Stimulated activated CD8-positive, alpha-beta memory T cell treated with anti-CD3 and anti-CD28 coated beads, Interleukin-4, amount 100 ng/mL, for 1 hour (primary cell): ENCODE results near the gene HOXA5.

Experiments used
- DNase-seq, 2 donors: peaks; one replicate each; pipeline ENCODE4 v3.0.0-alpha.2; 2020; ENCODE audit warnings: low read depth in 2 of 2, low spot score in 1 of 2

HOXA5 gene

DNA sequence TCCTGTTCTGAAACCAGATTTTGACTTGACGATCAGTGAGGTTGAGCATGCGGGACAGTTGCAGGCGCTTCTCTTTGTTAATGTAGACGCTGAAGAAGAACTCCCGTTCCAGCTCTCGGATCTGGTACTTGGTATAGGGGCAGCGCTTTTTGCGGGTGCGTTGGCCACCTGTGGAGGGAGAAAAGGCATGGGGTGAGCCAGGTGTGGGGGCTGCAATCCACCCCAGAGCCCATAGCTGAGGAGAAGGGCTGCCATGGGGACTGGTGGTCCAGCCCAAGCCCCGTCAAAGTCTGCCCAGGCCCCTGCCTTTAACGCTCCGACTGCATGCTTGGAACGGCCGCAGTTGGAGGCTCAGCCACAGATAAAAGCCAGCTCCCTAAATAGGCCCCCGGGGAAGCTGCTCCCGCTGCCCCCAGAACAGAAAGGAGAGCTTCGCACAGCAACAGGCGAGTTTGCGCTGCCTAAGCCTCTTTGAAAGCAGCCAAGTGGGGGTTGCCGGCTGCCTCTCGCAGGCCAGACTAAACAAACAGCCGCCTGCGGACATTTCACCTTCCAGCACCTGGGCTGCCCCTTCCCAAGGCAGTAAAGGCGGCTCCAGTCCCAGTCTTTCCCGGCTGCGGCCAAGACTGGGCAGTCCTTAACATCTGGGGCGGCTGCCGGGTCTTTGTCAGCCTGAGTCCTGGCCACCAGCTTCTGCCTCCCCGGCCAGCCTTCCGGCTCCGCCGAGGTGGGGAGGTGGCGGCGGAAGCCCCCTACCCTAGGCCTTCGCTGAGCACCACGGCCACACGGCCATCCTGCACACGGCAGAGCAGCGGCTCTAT, 39.6 kb upstream of the HOXA5 start:
- DNase-seq: no peak

DNA sequence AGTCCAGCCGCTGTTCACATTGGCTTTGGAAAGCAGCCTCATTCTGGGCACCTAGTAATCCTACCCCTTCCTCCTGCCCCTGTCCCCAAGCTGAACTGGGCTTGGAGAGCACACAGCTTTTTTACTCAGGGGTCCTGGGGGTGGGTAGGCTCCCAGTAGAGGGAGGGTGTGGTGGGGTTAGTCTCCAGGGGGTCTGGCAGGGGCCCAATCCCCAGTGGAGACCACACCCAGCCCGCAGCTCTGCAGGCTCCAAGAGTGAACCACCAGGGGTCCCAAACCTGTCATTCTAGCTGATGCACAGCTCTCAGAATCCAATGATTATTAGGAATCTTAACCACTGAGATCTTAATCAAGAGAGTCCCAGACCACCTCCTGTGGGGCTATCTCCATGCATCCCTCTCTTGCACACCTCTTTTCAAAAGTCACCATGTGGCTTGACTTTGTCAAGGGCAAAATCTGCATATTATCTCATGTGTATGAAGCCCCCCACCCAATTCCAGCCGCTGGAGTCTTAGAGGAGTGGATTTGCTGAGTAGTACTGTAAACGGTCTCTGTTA, 38.9 kb upstream of the HOXA5 start:
- DNase-seq: no peak

DNA sequence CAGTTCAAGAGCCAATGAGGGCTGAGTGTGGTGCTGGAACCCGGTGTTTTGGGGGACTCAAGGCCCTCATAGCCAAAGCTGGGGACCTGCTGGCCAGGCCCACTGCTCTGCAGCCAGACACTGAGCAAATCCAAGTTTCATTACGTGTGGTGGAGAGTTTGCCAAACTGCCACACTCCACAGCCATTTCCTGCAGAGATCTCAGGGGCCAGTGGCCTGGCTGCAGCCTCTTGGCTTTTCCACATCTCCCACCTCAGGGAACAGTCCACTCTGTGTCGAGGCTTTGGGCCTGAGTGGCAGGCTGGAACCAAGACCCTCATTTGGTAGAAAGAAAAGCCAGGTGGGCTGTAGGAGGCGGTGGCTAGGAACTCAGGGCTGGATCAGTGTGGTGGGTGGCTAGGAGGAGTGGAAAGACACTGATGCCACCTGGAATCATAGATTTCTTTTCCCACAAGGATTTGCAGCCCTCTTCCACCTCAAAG, 38.4 kb upstream of the HOXA5 start:
- DNase-seq: no peak

DNA sequence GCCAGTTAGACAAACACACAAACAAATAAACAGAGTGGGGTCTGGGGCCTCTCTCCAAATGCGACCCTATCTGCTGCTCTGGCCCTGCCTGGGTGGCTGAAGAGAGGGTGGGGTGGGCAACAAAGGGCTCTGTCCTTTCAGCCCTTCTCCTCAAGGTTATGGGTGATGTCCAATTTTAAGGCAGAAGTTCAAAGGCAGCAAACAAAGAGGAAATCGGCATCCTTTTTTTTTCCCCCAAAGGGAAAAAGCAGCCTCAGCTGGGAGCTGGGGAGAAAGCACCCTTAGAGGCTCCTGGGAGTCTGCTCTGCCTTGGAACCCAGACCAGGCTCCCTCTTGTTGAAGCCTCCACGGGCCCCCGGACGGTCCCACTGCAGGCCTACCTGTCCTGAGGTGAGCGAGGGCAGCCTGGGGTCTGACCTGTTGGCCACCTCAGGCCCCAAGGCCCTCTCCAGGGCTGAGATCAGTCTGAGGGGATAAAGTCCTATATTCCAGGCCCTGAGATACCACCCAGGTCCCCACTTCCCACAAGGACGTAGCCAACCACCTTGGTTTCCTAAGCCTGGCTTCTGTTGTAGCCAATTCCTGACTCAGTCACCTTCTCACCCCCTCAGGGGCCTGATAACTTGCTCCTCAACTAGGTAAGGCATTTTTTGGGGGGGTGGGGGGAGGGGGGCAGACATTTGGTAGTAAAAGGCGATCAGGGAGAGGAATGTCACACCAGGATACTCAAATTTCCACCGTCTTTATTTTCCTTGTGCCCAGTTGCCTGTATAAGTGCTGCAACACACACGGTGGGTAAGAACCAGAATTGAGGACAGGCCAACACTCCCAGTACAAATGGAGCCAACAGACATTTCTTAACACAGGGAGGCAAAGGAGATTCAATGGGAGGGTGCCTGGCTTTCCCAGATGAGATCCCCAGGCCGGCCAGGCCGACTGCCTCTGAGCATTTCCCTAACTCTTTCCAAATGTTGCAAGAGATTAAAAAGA, 37.2 kb upstream of the HOXA5 start:
- DNase-seq: no peak

DNA sequence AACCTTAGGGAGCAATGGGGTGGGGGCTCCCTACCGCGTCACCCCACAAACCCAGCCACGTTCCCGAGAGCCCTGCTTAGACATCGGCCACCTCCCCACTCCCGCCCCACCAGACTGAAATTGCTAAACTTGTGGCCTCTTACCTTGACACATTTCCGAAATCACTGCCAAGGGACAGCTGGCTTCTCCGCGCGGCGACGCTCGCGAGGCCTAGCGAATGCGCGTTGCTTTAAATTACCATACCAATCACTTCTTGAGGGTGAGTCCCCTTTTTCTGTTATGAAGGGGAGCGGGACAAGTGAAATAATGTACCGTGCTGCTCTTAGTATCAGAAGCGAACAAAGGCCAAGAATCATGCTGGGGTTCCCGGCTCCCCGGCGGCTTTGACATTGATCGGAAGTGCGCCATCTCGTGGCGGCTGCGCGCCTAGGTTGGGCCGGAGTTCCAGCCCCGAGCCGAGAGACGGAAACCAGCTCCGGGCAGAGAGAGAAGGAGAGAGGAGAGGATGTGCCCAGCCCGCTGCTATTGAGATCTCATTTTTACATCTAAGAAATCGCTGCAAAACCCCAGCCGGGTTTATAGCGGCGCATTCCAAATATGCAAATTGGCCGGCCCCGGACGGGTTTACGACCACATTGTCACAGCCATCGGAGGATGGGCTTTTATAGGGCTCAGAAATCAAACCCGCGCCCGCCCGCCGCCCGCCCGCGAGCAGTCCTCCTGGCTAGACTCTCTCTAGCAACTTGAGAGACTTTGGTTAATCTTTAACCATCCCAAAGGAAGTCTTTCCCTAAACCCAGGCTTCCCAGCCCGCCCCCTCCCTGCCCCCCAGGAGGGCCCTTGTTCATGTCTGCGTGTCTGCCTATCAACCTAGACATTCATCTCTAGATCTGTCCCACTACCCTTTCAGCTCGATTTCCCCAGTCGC, 36.3 kb upstream of the HOXA5 start:
- DNase-seq: no peak

DNA sequence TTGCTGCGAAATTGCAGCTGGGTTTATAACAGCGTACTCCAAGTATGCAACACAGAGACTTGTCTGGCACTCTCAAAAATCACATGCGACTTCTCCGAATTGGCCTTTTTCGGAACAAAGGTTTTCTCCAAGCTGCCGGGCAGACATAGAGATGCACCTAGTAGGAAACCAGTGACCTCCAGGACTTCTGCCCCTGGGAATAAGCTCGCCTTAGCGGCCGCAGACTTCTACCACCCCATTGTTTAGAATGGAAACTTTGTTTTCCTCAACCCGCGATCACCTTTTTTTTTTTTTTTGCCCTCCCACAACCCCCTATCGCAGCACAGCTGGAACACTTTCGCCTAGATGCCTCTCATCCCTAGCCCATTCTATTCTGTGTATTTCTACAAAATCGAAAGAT, 35.5 kb upstream of the HOXA5 start:
- DNase-seq: no peak

DNA sequence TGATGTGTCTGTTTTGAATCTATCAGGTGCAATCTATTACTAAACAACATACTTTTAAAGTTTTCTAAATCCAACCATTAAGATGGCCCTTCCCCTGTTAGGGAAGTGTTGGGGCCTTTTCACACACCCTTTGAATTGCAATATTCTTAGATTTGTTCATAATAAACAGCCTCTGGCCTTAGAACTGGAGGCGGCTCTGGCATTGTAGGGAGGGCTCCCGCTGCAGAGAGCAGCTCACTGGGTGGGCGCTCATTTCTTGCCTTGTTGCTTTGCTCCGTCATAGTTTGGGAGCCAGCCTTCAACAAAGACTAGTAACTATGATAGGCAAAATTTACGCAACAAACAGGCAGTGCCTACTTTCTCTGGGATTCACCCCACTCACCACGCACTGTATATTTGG, 34.9 kb upstream of the HOXA5 start:
- DNase-seq: no peak

DNA sequence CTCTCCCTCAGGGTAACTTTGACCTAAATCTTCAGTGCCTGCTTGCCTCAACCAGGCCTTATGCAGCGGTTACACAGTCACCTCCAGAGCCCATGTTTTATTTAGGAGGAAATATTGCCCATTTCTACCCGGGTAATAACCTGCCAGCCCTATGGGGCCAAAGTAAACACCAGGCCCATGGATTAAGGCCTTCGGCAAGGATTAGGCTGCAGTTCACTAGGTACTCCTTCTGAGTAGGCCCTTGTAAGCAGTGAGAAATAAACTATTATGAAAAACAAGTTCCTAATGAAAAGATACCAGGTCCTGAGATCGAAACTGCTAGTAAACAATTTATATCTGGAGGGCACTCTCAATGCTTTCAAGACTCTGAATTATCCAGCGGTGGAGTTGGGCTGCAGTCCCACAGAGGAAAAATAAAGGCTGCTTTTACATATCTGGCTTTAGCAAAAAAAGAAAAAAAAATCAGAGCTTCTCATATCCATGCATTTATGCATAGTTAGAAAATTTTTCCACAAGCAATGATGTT, 34.4 kb upstream of the HOXA5 start:
- no peak for DNase-seq

DNA sequence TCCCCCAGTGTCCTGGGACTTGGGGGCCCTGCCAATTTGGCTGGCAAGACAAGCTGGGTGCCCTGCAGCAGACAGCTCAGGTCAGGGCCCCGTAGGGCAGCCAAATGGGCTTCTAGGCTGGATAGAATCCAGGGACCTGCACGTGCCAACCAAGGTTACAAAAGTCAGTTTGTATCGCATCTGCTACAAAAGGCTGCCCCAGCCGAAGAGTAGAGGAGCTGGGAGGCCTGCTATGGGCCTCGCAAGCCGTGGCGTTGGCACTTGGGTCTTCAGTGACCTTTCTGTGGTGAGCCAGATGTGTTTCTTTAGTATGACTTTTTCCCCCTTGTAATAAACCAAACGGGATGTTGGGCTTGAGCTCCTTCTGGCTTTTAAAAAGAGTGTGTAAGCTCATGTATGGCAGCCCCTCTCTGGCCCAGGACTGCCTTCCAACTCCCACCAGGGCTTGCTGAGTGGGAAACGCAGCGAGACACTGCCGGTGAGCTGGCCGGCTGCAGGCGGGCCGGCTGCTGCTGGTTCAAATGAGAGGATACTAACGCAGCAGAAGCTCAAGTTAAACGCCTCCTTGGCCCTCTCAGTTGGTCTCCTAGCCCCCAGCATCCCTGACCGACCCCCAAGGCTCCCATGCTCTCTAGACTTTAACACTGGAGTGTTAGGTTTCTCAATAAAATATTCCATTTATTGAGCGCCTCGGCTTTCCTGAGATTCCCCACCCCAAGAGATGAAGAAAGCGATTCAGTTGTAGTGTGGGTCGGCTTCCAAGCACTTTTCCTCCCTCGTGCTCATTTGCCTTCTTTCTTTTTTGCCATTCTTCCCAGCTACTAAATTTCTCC, 33.7 kb upstream of the HOXA5 start:
- DNase-seq: no peak

DNA sequence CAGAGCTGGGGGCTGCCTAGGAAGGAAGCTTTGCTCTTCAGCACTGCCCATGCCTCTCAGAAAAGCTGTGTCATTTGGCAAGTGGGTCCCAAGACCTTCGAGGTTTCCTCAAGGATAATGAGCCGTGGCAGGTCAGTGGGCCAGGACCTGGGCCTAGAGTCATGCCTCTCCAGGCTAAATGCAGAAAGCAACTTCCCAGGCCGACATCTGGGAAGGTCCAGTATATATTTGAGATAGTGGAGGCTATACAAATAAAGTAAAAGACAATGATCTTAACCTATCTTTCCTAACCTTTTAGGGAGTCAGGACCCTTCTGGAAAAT, 33.0 kb upstream of the HOXA5 start:
- no peak for DNase-seq

DNA sequence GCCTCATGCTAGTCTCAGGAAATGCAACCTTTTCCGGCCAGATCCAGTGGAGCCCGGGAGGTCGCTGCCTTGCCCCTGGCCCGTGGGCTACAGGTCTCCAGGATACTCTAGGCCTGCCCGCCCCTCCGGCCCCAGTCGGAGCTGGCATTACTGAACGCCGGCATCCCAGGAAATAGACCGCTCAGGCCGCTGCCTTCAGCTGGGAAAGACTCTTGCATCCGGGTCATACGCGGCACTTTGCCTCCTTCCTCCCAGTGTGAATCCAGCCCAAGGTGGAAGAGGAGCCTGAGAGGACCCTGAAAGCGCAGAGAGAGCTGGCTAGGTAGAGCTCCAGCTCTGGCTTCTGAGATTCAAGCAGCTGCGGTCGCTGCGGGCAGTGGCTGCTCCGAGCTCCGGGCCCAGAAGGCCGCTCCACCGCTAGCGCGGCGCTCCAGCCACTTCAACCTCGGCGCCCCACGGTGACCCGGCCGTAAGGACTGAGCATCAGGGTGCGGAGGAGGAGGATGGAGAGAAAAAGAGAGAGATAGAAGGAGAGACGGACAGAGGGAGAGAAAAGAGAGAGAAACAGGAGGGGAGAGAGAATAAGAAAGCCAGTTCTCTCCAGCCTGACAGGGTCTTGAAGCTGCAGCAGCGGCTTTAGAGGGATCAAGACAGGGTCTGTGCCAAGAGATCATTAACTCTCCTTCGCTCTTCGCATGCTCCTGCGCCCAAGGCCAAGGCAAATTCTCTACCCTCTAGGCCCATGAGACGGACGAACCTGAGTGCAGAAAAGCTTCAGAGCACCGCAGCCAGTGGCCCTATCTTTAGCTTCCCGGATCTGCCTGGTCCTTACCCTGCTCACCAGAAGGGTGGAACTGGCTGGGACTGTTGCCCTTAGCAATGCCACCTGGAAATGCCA, 32.4 kb upstream of the HOXA5 start:
- DNase-seq: no peak

DNA sequence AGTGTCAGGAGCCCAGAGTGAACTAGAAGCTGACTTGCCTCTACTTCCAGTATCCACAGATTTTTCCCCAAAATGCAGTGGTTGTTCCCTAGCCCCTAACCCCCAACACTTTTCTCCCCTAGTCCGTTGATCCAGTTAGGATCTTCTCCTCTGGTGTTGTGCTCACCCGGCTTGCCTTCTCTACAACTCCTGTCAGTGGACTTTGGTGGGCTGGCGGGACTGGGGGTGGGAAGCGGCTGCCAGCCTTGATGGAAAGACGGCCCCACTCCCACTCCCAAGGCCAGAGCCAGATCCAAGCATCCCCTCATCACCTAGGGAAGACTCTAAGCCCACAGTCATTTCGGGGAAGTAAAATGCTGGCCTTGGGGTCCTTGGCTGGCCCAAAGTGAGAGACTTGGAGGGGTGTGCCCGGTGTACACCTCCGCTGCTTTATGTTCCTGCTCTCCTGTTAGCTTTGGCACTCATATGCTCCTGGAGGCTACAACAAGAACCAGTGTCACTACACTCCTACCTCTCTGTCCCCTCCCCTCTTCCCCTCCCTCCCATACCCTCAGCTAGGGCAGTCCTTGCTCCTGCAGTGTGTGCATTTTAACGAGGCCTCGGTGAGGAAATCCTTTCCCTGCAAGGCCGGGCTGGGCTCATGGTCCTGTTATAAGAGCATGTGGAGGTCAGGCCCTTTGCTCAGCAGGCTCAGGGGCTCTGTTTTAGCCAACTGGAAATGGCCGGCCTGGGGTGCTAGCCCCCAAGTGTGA, 31.6 kb upstream of the HOXA5 start:
- DNase-seq: no peak

DNA sequence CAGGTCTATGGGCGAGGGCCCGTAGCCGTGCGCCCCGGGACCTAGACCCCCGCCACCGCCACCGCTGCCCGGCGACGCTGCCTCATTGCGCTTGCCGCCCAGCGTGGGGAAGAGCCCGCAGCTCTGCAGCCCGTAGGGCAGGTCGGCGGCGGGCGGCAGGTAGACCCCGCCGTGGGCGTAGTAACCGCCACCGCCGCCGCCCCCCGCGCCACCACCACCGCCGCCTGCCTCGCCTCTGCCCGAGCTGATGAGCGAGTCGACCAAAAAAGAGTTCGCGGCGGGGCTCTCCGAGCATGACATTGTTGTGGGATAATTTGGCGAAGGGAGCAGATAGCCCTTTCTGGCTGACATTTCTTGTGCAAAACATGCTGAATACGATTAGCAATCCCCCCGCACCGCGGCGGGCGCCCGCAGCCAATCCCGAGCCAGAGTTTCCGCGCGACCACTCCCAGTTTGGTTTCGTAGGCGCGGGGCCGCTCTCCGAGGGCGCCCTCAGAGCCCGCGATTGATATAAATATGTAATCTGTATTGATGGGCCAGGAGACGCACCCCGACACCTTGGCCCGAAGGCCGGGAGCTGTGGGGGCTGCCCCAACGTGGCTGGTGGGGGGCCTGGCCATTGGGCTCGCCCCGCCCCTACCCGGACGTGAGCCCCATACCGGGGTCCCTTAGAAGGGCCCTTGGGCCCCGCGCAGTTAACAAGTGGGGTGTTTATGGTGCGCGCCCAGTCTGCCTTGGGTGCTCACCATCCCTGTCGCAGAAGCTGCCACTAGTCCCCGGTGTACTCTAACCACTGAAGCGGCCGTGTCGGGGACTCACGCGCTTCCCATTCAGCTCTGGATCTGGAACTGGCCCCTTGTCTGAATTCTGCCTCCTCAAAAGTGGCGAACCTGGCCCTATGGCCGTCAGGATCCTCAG, 30.7 kb upstream of the HOXA5 start, which contains the start of gene HOXA10:
Gene HOXA10 (minus strand): TSS at position 365 of the 918 bp plus-strand sequence. CDS start 14 bp downstream, at position 351.
- no peak for DNase-seq

DNA sequence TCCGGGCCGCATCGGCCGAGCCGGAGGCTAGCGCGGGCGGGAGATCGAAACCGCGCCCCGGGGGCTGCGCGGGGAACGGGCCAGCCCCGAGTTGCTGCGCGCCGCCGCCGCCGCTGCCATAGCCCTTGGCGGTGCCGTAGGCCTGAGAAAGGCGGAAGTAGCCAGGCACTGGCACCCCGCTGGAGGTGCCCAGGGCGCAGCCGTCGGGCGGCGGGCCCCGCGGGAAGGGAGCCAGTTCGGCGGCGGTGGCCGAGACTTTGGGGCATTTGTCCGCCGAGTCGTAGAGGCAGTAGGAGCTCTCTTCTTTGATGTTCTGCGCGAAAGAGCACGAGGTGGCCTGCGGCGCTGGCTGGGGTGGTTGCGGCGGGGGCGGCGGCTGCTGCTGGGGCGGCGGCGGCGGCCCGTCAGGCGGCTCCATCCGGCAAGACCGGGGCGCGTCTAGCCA, 30.1 kb upstream of the HOXA5 start:
- DNase-seq: no peak

DNA sequence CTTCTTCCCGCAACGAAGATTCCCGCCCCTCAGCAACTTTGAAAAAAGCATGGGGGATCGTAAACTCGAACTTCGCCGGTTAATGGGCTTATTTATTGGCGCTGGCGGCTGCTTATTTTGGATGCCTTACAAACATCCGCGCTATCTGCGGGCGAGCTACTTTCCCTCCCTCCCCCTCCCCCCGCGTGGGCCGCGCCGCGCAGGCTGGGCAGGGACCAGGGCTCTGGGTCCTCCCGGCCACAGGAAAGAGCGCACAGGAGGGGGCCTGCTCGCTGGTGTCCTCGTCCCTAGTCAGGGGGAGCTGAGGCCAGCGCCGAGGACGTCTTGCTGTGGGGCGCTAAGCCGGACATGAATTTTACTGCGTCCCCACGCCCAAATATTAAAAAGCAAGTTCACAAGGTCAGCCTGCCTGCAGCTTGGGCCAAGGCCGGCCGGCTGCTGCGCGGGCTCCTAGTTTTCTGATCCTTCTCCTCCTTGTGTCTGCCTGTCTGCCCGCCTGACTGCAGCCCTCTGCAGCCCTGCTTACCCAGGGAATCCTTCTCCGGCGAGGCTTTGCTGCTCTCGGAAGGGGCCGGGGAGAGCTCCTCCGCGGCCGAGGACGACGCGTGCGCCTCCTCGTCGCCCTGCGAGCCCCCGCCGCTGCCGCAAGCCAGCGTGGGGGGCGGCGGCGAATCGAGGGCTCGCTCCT, 29.5 kb upstream of the HOXA5 start:
- no peak for DNase-seq

DNA sequence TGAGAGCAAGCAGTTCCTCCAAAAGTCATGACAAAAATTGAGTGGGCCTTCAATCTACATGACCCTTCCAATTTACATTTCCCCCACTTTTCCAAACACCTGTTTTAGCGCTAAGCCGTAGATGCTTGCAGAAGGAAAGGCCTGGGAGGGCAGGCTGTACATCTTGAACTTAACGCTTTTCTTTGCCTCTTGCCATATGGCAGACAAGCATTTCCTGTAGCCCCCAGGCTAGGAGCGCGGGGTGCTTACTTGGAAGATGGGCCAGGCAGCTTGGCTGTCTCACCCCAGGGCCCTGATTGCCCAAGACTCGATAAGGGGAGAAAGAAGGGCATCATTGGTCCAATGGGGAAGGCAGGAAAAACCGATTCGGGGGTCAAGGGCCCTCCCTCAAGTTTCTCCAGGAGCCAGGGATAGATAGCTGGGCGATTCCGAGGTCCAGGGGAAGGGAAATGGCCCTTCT, 28.9 kb upstream of the HOXA5 start:
- no peak for DNase-seq
